ENCODE measurements around the gene CADPS.

CADPS gene

GRCh38 chr3:62502315-62503300 lies 372.6 kb downstream of the CADPS start:
- H4K20me1 ChIP-seq (ENCODE audit: insufficient read depth), result no peaks in the 10 kb centered on the region
- TF ChIP-seq CTCF (conservative IDR thresholded peaks at IDR 0.05; ENCODE audit: low read depth, low read length), result no peak
- no peak overlapping the region for H3K4me2 ChIP-seq
- no peak overlapping the region for H2AFZ ChIP-seq (ENCODE audit: low read depth)
- no peaks in the 10 kb centered on the region for H3K4me1 ChIP-seq (ENCODE audit: low read depth, poor library complexity, severe bottlenecking)
- H3K36me3 ChIP-seq (ENCODE audit: insufficient read depth), result no peaks in the 10 kb centered on the region
- no peak overlapping the region for H3K27ac ChIP-seq
- no peaks in the 10 kb centered on the region for H3K27me3 ChIP-seq (ENCODE audit: insufficient read depth, low read depth)
- no peak overlapping the region for H3K9ac ChIP-seq
- no peak overlapping the region for H3K4me3 ChIP-seq (IDR thresholded peaks at IDR 0.05; ENCODE audit: insufficient read depth, low read depth, low read length)
- H3K79me2 ChIP-seq (ENCODE audit: insufficient read depth, low read depth), result no peaks in the 10 kb centered on the region

GRCh38 chr3:62501289-62501668 lies 373.9 kb downstream of the CADPS start:
- no peaks in the 10 kb centered on the region for H4K20me1 ChIP-seq (ENCODE audit: insufficient read depth)
- H3K36me3 ChIP-seq (ENCODE audit: insufficient read depth), result no peaks in the 10 kb centered on the region
- TF ChIP-seq CTCF (conservative IDR thresholded peaks at IDR 0.05; ENCODE audit: low read depth, low read length), result no peak
- H3K27me3 ChIP-seq (ENCODE audit: insufficient read depth, low read depth), result no peaks in the 10 kb centered on the region
- no peak overlapping the region for H3K9ac ChIP-seq
- H3K27ac ChIP-seq, result no peak overlapping the region
- H2AFZ ChIP-seq (ENCODE audit: low read depth), result no peak overlapping the region
- no peaks in the 10 kb centered on the region for H3K4me1 ChIP-seq (ENCODE audit: low read depth, poor library complexity, severe bottlenecking)
- H3K4me3 ChIP-seq (IDR thresholded peaks at IDR 0.05; ENCODE audit: insufficient read depth, low read depth, low read length), result no peak overlapping the region
- no peak overlapping the region for H3K4me2 ChIP-seq
- no peaks in the 10 kb centered on the region for H3K79me2 ChIP-seq (ENCODE audit: insufficient read depth, low read depth)

DNA sequence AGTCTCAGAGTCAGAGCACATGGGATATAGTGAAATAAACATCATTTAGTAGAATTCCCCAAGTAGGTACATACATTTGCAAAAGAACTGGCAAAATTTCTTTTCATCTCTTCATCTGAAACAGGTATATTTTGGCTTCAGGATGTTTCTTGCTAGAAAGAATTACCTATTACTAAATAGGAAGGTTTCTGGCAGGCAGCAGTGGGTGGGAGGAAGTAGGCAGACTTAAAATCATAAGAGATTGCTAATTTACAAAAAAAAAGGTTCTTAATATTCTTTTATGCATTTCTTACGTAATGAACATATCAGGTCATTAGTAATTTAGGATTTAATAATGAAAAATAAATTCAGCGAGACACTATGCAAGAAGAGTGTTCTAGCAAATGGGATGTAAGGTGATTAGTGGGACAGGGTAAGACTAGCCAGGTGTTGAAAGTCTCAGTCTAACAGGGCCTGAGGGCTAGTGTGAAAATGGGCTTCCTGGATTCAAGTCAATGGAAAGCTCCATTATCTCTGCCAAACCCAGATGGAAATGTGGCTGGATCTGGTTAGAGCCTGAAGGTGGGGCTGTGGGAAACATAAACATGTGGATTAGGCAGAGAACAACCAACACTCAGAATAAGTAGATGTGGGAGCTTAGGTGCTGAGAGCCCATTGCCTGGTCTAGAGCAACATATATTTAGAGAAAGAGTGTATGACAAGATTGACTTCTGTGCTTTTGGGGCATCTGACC lies 374.5 kb downstream of the CADPS start:
- TF ChIP-seq CTCF (conservative IDR thresholded peaks at IDR 0.05; ENCODE audit: low read depth, low read length), result no peak
- Histone ChIP-seq H3K4me1 (ENCODE audit: low read depth, poor library complexity, severe bottlenecking) (no peaks in the 10 kb centered on the region), H3K9ac (no peak overlapping the region), H3K4me3 (IDR thresholded peaks at IDR 0.05; ENCODE audit: insufficient read depth, low read depth, low read length) (no peak overlapping the region), H3K79me2 (ENCODE audit: insufficient read depth, low read depth) (no peaks in the 10 kb centered on the region), H3K4me2 (no peak overlapping the region), H2AFZ (ENCODE audit: low read depth) (no peak overlapping the region), H3K27ac (no peak overlapping the region), H3K36me3 (ENCODE audit: insufficient read depth) (no peaks in the 10 kb centered on the region), H4K20me1 (ENCODE audit: insufficient read depth) (no peaks in the 10 kb centered on the region), H3K27me3 (ENCODE audit: insufficient read depth, low read depth) (no peaks in the 10 kb centered on the region)

GRCh38 chr3:62497156-62497555 lies 378.1 kb downstream of the CADPS start:
- no peak for TF ChIP-seq CTCF (conservative IDR thresholded peaks at IDR 0.05; ENCODE audit: low read depth, low read length)

More at GRCh38 chr3:62497156-62497555, 378.1 kb downstream of the CADPS start:
- Histone ChIP-seq H3K4me3 (IDR thresholded peaks at IDR 0.05; ENCODE audit: insufficient read depth, low read depth, low read length) (no peak overlapping the region), H3K4me1 (ENCODE audit: low read depth, poor library complexity, severe bottlenecking) (no peaks in the 10 kb centered on the region), H3K27me3 (ENCODE audit: insufficient read depth, low read depth) (no peaks in the 10 kb centered on the region), H3K9ac (no peak overlapping the region), H4K20me1 (ENCODE audit: insufficient read depth) (no peaks in the 10 kb centered on the region), H3K36me3 (ENCODE audit: insufficient read depth) (no peaks in the 10 kb centered on the region), H3K79me2 (ENCODE audit: insufficient read depth, low read depth) (no peaks in the 10 kb centered on the region), H2AFZ (ENCODE audit: low read depth) (no peak overlapping the region), H3K4me2 (no peak overlapping the region), H3K27ac (no peak overlapping the region)

Data from KMS-11 (cell line).